ENCODE data around the gene HOXC12. TPM values are rescaled to one million over a fixed set of nuclear protein-coding genes. Genes with fewer than 3 reads are reported as not detected.

The HOXC12 gene
- total and polyA plus RNA-seq, 2 donors, result 0.04 TPM; not detected in 1

DNA sequence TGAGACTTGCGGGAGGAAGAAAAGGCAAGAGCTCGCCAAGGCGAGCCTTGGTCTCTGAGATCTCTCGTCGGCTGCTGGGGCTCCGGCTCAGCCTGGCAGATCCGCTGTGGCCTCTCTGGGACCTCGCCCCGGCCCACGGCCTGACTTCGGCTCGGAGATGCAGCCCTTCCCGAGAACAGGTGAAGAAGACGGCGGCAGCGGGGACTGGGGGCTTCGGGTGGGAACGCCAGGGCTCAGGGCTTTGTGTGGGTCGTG, 39.2 kb downstream of the HOXC12 start:
- no peaks in the 10 kb centered on the region for H3K36me3 ChIP-seq (ENCODE audit: insufficient read depth)
- no peaks in the 10 kb centered on the region for H3K4me1 ChIP-seq (ENCODE audit: insufficient read depth)
- WGBS, result 26% methylated on average over 19 of the region's 19 CpGs
- H3K4me3 ChIP-seq (ENCODE audit: low read depth, low read length), result no peak overlapping the region
- DNase-seq (ENCODE audit: extremely low spot score), result no peak
- H3K27ac ChIP-seq (ENCODE audit: low read depth), result no peak overlapping the region

DNA sequence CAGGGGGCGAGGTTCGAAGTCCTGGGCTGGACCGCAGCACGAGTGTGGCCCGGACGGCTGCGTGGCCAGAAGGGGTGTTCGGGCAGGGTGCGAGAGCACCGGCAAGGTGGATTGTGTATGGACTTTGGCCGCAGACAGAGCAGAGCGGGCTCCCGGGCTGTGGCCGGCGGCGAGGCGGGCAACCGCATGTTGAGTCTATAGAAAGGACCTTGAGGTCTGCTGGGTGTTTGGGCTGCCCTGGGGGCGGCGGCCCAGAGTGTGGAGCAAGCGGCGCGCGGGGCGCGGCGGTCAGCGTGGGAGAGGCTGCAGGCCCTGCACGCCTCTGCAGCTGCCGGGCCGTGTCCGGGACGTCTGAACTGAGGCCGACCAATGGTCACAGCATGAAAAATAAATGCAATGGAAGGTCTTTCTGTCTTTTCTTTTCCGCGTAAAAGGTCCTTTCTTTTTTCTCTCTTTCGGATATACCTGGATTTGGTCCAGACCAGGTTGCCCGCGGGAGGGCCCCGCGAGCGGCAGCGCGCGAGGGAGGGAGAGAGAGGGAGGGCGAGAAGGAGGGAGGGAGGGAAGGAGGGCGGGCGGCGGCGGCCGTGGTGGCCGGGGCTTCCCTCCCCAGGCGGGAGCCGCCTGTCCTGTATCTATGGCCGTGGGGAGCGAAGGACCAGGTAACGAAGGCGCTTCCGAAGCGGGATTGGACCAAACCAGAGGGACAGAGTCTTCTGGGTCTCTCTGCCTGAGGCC, 39.7 kb downstream of the HOXC12 start:
- Histone ChIP-seq H3K4me1 (ENCODE audit: insufficient read depth) (no peaks in the 10 kb centered on the region), H3K36me3 (ENCODE audit: insufficient read depth) (no peaks in the 10 kb centered on the region), H3K27ac (ENCODE audit: low read depth) (no peak overlapping the region), H3K4me3 (ENCODE audit: low read depth, low read length) (peak overlapping the region; percentile 7)
- no peak for DNase-seq (ENCODE audit: extremely low spot score)
- WGBS, result 15% methylated on average over 60 of the region's 60 CpGs

DNA sequence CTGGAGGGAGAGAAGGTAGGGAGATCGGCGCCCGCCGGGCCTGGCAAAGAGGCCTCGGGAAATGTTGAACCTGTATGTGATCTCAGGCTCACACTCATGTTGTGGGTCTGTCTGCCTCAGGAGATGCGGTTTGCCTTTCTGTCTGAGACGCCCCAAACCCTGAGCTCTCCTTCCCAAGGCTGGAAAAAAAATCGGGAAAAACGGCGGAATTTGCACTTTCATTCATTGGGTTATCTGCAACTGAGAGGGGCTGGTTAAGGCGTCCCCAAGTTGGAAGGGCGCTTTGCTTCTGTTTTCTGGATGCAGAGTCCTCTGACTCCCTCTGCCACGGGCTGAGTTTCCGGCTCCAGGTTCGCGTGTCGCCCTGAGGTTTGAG, 40.3 kb downstream of the HOXC12 start:
- WGBS, result 19% methylated on average over 17 of the region's 17 CpGs
- DNase-seq (ENCODE audit: extremely low spot score), result no peak
- no peak overlapping the region for H3K27ac ChIP-seq (ENCODE audit: low read depth)
- H3K4me1 ChIP-seq (ENCODE audit: insufficient read depth), result no peaks in the 10 kb centered on the region
- peak overlapping the region; percentile 39 for H3K4me3 ChIP-seq (ENCODE audit: low read depth, low read length)
- H3K36me3 ChIP-seq (ENCODE audit: insufficient read depth), result no peaks in the 10 kb centered on the region

DNA sequence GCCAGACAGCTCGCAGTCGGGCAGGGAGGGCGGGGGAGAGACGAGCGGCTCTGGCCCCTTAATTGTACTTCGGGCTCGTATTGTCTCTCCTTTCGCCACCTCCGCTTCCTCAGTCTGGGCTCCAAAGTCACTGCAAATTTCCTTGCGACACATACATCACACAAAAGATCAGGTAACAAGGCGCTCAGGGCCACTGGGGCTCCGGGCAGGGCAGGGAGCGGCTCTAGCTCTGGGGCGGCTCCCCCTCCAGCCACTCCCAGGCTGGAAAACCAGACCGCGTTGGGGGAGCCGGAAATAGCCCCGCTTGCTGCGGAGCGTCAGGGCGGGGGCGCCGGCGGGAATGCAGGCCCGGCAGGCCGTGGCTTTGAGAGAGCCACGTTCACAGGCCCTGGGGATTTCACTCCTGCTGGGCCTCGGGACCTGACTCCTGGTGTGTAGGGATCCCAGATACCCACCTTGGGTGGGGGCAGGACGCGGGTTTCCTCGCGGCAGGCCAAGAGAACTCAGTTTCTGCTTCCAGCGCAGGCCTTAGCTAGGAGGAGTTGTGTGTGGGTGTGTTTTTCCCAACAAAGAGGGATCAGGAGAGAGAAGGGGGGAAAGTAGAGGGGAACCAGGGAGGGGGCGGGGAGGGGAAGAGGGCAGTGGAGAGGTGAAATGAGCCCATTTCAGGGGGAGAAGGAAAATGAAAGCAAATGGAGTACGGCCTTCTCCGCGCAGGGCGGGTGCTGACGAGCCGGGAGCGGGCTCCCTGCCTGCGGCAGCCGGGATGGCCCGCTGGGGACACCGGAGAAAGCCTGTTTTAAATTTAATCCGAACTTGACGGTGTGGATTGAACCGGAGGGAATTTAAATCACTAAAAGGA, 40.9 kb downstream of the HOXC12 start:
- Histone ChIP-seq H3K4me1 (ENCODE audit: insufficient read depth) (no peaks in the 10 kb centered on the region), H3K27ac (ENCODE audit: low read depth) (no peak overlapping the region), H3K4me3 (ENCODE audit: low read depth, low read length) (peak overlapping the region; percentile 39), H3K36me3 (ENCODE audit: insufficient read depth) (no peaks in the 10 kb centered on the region)
- 26% methylated on average over 48 of the region's 48 CpGs for WGBS
- no peak for DNase-seq (ENCODE audit: extremely low spot score)

DNA sequence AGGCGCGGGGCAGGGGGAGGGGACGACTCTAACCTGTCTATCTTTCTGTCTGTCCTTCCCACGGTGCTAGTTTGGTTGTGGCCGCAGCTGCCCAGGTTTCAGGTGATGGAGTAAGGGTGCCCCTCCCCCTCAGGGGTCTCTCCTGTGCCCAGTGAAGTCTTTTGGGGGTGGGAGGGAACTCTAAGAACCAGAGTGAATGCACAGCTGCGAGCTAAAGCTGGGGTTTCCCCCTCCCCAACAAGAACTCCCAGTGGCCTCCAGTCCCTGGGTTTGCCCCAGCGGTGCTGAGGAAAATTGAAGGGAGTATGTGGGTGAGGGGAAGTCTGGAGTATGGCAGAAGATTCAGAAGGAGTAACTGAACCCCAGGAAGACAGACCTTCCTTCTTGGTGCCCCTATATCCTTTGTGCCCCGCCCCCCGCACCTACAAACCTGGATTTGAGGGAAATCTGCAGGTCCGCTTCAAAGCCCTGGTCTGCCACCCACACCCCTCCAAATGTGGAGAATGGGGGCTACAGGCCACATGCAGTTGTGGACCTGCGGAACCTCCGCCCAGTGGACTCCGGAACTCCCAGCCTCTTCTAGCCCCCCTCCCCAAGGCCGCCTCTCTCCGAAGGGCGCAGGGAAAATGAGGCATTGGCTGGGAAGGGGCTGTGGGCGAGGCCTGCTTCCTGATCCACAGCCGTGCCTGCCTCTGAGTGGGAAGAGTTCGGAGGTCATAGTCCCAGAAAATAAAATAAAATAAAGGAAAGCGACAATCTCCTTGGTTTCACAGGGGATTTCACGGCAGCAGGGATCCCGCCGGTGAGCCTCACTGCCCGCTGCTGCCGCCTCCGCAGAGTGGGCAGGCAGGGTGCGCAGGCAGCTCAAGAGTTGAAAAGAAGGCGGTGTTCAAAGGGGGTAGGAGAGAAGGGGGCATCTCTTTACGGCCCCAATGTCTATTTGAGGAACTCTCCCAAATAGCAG, 41.8 kb downstream of the HOXC12 start:
- no peak overlapping the region for H3K4me3 ChIP-seq (ENCODE audit: low read depth, low read length)
- H3K36me3 ChIP-seq (ENCODE audit: insufficient read depth), result no peaks in the 10 kb centered on the region
- no peak overlapping the region for H3K27ac ChIP-seq (ENCODE audit: low read depth)
- whole genome bisulfite sequencing, result 73% methylated on average over 29 of the region's 29 CpGs
- no peaks in the 10 kb centered on the region for H3K4me1 ChIP-seq (ENCODE audit: insufficient read depth)
- no peak for DNase-seq (ENCODE audit: extremely low spot score)

DNA sequence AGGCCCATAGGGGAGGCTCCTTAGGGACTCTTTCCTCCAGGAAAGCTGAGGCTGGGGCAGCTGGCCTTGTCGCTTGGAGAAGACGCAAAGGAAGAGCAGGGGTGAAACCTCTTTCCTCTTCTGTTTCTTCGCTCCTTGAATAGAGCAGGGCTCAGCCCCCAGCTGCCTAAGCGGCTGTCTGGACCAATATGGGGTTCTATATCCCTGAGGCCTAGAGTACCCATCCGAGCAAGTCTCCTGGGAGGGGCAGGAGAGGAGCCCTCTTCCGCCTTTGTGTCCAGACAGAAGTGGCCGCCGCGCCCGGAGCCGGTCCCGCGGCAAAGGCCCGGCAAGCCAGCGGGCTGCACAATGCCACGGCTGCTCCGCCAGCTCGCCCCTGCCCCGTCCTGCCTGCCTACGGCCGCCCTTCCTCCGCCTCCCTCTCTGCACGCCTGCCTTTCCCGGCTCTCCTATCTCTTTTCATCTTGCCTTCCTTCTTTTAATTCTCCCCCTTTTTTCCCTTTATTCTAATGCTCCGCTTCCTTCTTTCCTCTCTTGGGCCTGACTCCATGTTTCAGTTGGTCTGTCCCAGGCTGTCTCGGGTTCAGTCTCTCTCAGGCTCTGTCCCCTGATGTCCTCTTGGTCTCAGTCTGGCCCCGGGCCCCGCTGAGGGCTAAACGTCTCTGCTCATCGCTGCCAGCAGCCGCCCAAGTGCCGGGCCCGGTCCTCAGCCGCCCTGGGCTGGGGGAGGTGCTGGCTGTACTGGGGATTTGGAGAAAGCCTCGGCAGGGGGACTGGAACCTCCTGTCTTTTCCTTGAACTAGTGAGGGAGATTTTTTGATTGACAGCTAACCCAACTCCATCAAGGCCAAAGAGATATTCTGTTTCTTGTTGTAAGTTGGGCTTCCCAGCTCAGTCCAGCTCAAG, 42.8 kb downstream of the HOXC12 start:
- no peaks in the 10 kb centered on the region for H3K36me3 ChIP-seq (ENCODE audit: insufficient read depth)
- no peaks in the 10 kb centered on the region for H3K4me1 ChIP-seq (ENCODE audit: insufficient read depth)
- WGBS, result 31% methylated on average over 35 of the region's 35 CpGs
- no peak overlapping the region for H3K27ac ChIP-seq (ENCODE audit: low read depth)
- no peak for DNase-seq (ENCODE audit: extremely low spot score)
- H3K4me3 ChIP-seq (ENCODE audit: low read depth, low read length), result no peak overlapping the region

DNA sequence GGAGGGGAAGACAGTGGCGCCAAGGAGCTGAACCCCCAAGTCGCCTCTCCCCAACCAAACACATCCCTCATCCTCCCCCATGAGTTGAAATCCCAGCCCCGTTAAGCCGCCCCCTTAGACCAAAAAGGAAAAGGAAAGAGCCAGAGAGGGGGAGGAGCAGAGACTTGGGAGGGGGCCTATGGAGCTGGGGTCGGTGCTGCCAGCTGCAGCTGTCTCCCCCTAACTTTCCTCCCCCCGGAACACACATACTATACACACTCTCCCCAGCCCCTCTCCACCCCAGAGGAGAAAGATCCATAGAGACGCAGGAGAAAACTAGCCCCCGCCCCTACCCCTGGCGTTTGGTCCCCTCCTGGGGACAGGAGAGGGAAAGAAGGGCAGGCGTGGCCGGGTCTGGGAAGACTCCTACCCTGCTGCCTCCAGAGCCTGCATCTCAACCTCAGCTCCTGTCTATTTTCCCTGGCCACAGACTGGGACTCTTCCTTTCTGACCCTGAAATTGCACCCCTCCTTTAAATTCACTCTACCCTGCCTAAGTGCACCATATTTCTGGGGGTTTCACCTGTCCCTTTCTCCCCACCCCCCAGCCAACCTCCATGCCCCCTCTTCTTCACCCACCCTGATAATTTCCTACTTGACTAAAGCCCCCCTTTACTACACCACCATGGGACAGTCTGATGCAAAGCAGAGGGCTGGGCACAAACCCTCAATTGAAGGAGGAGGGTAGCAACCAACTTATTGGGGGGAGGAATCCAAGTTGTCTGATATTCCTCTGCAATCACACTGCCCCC, 43.6 kb downstream of the HOXC12 start:
- no peak overlapping the region for H3K4me3 ChIP-seq (ENCODE audit: low read depth, low read length)
- no peak overlapping the region for H3K27ac ChIP-seq (ENCODE audit: low read depth)
- no peak for DNase-seq (ENCODE audit: extremely low spot score)
- 28% methylated on average over 11 of the region's 11 CpGs for WGBS
- H3K36me3 ChIP-seq (ENCODE audit: insufficient read depth), result no peaks in the 10 kb centered on the region
- H3K4me1 ChIP-seq (ENCODE audit: insufficient read depth), result no peaks in the 10 kb centered on the region

DNA sequence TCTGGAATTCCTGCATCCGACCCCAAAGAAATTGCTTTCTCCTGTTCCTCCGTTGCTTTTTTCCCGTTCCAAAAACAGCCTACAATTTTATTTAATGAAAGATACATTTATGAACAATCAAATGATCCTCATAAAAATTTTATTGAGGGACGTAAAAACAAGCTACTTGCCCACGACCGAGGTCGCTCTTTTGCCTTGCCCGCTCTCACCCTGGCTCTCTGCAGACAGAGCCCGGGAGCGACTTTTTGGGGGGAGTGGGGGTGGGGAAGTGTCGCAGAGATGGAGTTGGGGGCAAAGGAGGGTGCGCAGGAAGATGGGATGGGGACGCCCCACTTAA, 44.2 kb downstream of the HOXC12 start:
- no peaks in the 10 kb centered on the region for H3K4me1 ChIP-seq (ENCODE audit: insufficient read depth)
- no peak overlapping the region for H3K4me3 ChIP-seq (ENCODE audit: low read depth, low read length)
- 12% methylated on average over 13 of the region's 13 CpGs for WGBS
- H3K27ac ChIP-seq (ENCODE audit: low read depth), result no peak overlapping the region
- DNase-seq (ENCODE audit: extremely low spot score), result no peak
- no peaks in the 10 kb centered on the region for H3K36me3 ChIP-seq (ENCODE audit: insufficient read depth)

DNA sequence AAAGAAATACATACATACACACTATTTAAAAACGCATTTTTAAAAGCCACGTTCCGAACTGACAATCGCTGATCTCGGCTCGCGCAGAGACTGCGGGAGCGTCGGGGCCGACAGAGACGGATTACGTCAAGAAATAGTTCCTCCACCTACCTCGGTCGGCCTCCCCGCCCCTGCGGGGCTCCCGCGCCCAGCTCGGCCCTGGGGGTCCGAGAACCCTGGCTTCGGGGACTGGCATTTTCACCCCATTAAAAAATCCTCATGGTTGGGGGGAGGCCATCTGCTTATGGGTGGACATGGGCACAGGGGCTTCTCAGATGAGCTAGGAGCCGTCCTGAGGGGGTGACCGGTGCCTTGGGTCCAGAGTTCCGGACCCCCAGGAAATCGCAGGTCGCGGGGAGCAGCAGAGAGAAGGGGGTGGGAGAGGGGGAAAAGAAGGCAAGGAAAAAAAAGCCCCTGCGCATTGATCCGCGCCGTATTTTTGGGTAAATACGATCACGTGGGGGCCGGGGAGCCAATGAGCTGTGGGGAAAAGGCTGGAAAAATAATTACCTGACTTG, 44.9 kb downstream of the HOXC12 start:
- Histone ChIP-seq H3K36me3 (ENCODE audit: insufficient read depth) (no peaks in the 10 kb centered on the region), H3K4me3 (ENCODE audit: low read depth, low read length) (peak overlapping the region; percentile 29), H3K4me1 (ENCODE audit: insufficient read depth) (no peaks in the 10 kb centered on the region), H3K27ac (ENCODE audit: low read depth) (no peak overlapping the region)
- 2% methylated on average over 35 of the region's 35 CpGs for WGBS
- DNase-seq (ENCODE audit: extremely low spot score), result no peak

DNA sequence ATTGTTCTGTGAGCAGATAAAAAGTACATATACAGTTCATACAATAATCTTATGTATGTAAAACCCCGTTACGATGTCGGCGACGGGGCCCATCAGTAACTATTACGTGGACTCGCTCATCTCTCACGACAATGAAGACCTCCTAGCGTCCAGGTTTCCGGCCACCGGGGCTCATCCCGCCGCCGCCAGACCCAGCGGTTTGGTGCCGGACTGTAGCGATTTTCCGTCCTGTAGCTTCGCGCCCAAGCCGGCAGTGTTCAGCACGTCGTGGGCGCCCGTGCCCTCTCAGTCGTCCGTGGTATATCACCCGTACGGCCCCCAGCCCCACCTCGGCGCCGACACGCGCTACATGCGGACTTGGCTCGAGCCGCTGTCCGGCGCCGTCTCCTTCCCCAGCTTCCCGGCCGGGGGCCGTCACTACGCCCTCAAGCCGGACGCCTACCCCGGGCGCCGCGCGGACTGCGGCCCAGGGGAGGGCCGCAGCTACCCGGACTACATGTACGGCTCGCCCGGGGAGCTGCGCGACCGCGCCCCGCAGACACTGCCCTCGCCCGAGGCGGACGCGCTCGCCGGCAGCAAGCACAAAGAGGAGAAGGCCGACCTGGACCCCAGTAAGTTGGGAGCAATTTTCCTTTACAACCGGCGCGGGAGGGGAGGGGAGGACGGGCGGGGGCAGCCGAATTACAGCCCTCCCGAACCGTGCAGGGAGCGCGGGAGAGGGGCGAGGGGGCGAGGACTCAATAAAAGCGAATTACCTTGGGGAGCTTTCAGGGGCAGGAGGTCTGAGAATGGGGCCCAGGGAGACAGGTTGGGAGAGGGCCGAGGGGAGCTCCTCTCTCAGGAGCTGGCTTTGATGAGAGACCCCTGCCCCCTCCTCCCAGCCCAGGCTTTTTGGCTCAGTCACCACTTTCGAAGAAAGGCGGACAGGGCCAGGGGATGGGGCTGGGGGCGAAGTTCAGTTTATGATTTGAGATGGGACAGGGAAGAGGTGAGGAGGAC, 45.7 kb downstream of the HOXC12 start, which contains the start of gene HOXC9:
Gene HOXC9 (plus strand): TSS at position 46 of the 999 bp plus-strand sequence. CDS start 28 bp downstream, at position 74.
- Histone ChIP-seq H3K4me3 (ENCODE audit: low read depth, low read length) (peak within 1 kb of the TSS; percentile 29), H3K36me3 (ENCODE audit: insufficient read depth) (no peaks in the 10 kb centered on the region), H3K27ac (ENCODE audit: low read depth) (no peak within 1 kb of the TSS), H3K4me1 (ENCODE audit: insufficient read depth) (no peaks in the 10 kb centered on the region)
- no peak for DNase-seq (ENCODE audit: extremely low spot score)
- WGBS, result 3% methylated on average over 87 of the region's 87 CpGs
